WTC11 (cell line): ENCODE data around the gene RIPPLY3. TPM values are rescaled to one million over a fixed set of nuclear protein-coding genes. Genes with fewer than 3 reads are reported as not detected.

ENCODE experiments used
- ATAC-seq: fragments of 200-7000 bp; cut with Tn5 transposase; 2 replicates; pipeline ENCODE4 v1.10.0; 2021; ENCODE audit warnings: mild to moderate bottlenecking, moderate library complexity
- CTCF ChIA-PET: fragments of 300-600 bp; sonication (Branson Sonifier 250); formaldehyde crosslinking; loops from one replicate; lab custom pipeline; 2021; ENCODE audit warnings: antibody characterized with exemption; lab: Charles Lee
- POLR2A ChIA-PET: fragments of 350-600 bp; sonication (Branson Sonifier 250); formaldehyde crosslinking; loops from one replicate; lab custom pipeline; 2021; ENCODE audit warnings: antibody characterized with exemption; lab: Charles Lee
- DNase-seq: peaks from one replicate; pipeline ENCODE4 v3.0.0; 2021; ENCODE audit warnings: low spot score
- H3K27ac Mint-ChIP-seq: 2 replicates; pipeline ENCODE4 v1.8.0; 2021; ENCODE audit warnings: mixed read lengths
- H3K27me3 Mint-ChIP-seq: 2 replicates; pipeline ENCODE4 v1.8.0; 2021; ENCODE audit warnings: low read depth, mild to moderate bottlenecking, moderate library complexity, mixed read lengths
- H3K36me3 Mint-ChIP-seq: 2 replicates; pipeline ENCODE4 v1.8.0; 2021; ENCODE audit warnings: mixed read lengths
- H3K4me1 Mint-ChIP-seq: 2 replicates; pipeline ENCODE4 v1.8.0; 2022; ENCODE audit warnings: mixed read lengths
- H3K4me3 Mint-ChIP-seq: 2 replicates; pipeline ENCODE4 v1.8.0; 2021; ENCODE audit warnings: mild to moderate bottlenecking, moderate library complexity, mixed read lengths
- H3K9me3 Mint-ChIP-seq: 2 replicates; pipeline ENCODE4 v1.8.0; 2021; ENCODE audit warnings: mixed read lengths
- CREM ChIP-seq: sonication (generic); formaldehyde crosslinking; IDR thresholded peaks from 2 replicates; pipeline ENCODE4 v1.8.1; 2022; ENCODE audit warnings: mild to moderate bottlenecking, missing genetic modification reagents, moderate library complexity
- E2F1 ChIP-seq: sonication (generic); formaldehyde crosslinking; IDR thresholded peaks from 2 replicates; pipeline ENCODE4 v1.8.0; 2022; ENCODE audit warnings: mild to moderate bottlenecking, missing genetic modification reagents
- KAT7 ChIP-seq: sonication (generic); formaldehyde crosslinking; IDR thresholded peaks from 2 replicates; pipeline ENCODE4 v1.8.1; 2023; ENCODE audit warnings: missing genetic modification reagents, mild to moderate bottlenecking, borderline replicate concordance
- RELA ChIP-seq: sonication (generic); formaldehyde crosslinking; IDR thresholded peaks from 2 replicates; pipeline ENCODE4 v1.8.1; 2022; ENCODE audit warnings: missing genetic modification reagents, mild to moderate bottlenecking, borderline replicate concordance
- SMAD4 ChIP-seq: sonication (generic); formaldehyde crosslinking; IDR thresholded peaks from 2 replicates; pipeline ENCODE4 v1.8.0; 2022; ENCODE audit warnings: mild to moderate bottlenecking, missing genetic modification reagents
- USF2 ChIP-seq: sonication (generic); formaldehyde crosslinking; IDR thresholded peaks from 2 replicates; pipeline ENCODE4 v1.8.1; 2023; ENCODE audit warnings: mild to moderate bottlenecking, missing genetic modification reagents, moderate library complexity
- ZBTB21 ChIP-seq: sonication (generic); formaldehyde crosslinking; IDR thresholded peaks from 2 replicates; pipeline ENCODE4 v1.8.1; 2023; ENCODE audit warnings: mild to moderate bottlenecking, missing genetic modification reagents, borderline replicate concordance
- ZNF317 ChIP-seq: sonication (generic); formaldehyde crosslinking; IDR thresholded peaks from 2 replicates; pipeline ENCODE4 v1.8.1; 2023; ENCODE audit warnings: low read depth, mild to moderate bottlenecking, moderate library complexity, missing genetic modification reagents, borderline replicate concordance
- ZNF512 ChIP-seq: sonication (generic); formaldehyde crosslinking; IDR thresholded peaks from 2 replicates; pipeline ENCODE4 v1.8.1; 2022; ENCODE audit warnings: missing genetic modification reagents, borderline replicate concordance
- total RNA-seq: library from RNA; stranded (reverse); gene quantifications from 3 replicates; pipeline ENCODE4 v1.2.3, GENCODE V29; 2021
- TF ChIP-seq, protein P1 (sequence below): fragments of 200-600 bp; IDR thresholded peaks from 2 replicates; pipeline ENCODE4 v1.8.0; 2022; ENCODE audit warnings: antibody characterized with exemption
- TF ChIP-seq, protein P2 (sequence below): sonication (generic); formaldehyde crosslinking; IDR thresholded peaks from 2 replicates; pipeline ENCODE4 v1.8.0; 2022; ENCODE audit warnings: mild to moderate bottlenecking, missing genetic modification reagents
- TF ChIP-seq, protein P3 (sequence below): fragments of 250-450 bp; sonication (Bioruptor Pico); conservative IDR thresholded peaks from 2 replicates; pipeline ENCODE4 v1.9.0; 2021; ENCODE audit warnings: mild to moderate bottlenecking

RIPPLY3 gene
- total RNA-seq, 1 experiment from 2014 or later: 3.5 TPM

GRCh38 chr21:36985751-36986594, 20.5 kb upstream of the RIPPLY3 start:
- no peak for ATAC-seq
- TF ChIP-seq SMAD4 (CRISPR knock-in tag): no peak
- TF ChIP-seq, protein P1, sequence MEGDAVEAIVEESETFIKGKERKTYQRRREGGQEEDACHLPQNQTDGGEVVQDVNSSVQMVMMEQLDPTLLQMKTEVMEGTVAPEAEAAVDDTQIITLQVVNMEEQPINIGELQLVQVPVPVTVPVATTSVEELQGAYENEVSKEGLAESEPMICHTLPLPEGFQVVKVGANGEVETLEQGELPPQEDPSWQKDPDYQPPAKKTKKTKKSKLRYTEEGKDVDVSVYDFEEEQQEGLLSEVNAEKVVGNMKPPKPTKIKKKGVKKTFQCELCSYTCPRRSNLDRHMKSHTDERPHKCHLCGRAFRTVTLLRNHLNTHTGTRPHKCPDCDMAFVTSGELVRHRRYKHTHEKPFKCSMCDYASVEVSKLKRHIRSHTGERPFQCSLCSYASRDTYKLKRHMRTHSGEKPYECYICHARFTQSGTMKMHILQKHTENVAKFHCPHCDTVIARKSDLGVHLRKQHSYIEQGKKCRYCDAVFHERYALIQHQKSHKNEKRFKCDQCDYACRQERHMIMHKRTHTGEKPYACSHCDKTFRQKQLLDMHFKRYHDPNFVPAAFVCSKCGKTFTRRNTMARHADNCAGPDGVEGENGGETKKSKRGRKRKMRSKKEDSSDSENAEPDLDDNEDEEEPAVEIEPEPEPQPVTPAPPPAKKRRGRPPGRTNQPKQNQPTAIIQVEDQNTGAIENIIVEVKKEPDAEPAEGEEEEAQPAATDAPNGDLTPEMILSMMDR: no peak
- TF ChIP-seq, protein P2, sequence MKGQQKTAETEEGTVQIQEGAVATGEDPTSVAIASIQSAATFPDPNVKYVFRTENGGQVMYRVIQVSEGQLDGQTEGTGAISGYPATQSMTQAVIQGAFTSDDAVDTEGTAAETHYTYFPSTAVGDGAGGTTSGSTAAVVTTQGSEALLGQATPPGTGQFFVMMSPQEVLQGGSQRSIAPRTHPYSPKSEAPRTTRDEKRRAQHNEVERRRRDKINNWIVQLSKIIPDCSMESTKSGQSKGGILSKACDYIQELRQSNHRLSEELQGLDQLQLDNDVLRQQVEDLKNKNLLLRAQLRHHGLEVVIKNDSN (CRISPR knock-in tag): no peak
- TF ChIP-seq, protein P3, sequence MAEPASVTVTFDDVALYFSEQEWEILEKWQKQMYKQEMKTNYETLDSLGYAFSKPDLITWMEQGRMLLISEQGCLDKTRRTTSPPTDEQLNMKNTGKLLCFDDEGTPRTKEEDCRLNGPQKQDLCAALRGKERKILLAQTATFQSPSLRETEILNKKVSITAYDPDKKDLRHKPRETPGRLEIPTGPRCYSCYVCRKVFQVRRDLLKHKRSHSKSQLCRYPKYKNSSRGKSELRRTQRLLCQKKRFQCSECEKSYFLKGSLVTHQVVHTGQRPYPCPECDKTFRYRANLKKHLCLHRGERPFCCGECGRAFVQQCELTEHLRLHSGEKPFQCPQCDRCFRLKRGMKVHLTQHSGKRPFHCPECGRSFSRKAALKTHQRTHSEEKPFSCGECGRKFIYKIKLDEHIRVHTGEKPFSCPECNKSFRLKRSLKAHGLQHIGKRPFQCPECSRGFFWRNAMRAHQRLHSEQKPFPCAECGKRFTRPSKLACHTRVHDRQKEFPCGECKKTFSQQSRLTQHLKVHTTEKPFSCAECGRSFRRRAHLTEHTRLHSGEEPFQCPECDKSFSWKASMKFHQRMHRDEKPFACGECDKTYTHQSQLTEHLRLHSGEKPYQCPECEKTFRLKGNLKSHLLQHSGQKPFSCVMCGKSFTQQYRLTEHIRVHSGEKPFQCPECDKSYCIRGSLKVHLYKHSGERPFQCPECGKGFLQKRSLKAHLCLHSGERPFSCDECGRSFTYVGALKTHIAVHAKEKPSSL: no peak
- no peak for TF ChIP-seq E2F1 (CRISPR knock-in tag)
- no peak for TF ChIP-seq CREM (CRISPR knock-in tag)
- TF ChIP-seq RELA (CRISPR knock-in tag): no peak
- TF ChIP-seq ZNF317: no peak
- TF ChIP-seq KAT7: no peak
- ChIA-PET POLR2A (no interaction called here), CTCF (interaction anchor here (2.0 kb wide), 1 partner anchor 9 kb away, joined by 8 read pairs; no protein-coding TSS in a partner anchor)
- Mint-ChIP-seq H3K27ac (no peak overlapping the region), H3K9me3 (no peaks in the 10 kb centered on the region), H3K4me3 (no peak overlapping the region), H3K36me3 (no peaks in the 10 kb centered on the region), H3K27me3 (peaks cover 21% of the 10 kb centered on the region), H3K4me1 (peaks cover 10% of the 10 kb centered on the region)
- no peak for DNase-seq

- Mint-ChIP-seq H3K9me3 (no peaks in the 10 kb centered on the region), H3K36me3 (no peaks in the 10 kb centered on the region), H3K4me1 (peaks cover 22% of the 10 kb centered on the region), H3K27me3 (peaks cover 11% of the 10 kb centered on the region), H3K4me3 (no peak overlapping the region), H3K27ac (no peak overlapping the region)
- POLR2A ChIA-PET: no interaction called here
- CTCF ChIA-PET: interaction anchor here (2.0 kb wide), 1 partner anchor 11 kb away, joined by 8 read pairs; no protein-coding TSS in a partner anchor
- no peak for TF ChIP-seq ZNF512 (CRISPR knock-in tag)
- TF ChIP-seq ZBTB21 (CRISPR knock-in tag): no peak
- TF ChIP-seq E2F1 (CRISPR knock-in tag): no peak
- no peak for TF ChIP-seq USF2 (CRISPR knock-in tag)
- no peak for TF ChIP-seq SMAD4 (CRISPR knock-in tag)
- DNase-seq: no peak
- no peak for ATAC-seq
Observed at GRCh38 chr21:36987845-36988244, 18.7 kb upstream of the RIPPLY3 start.
